COLO668 (cell line): Measurements from ENCODE around the gene ACTR1B.
"Not testable (repeated sequence)": the region's sequence is repeated elsewhere in the genome, so short reads cannot be mapped to it uniquely, and the experiment has no call there.

ENCODE experiments used
- DNase-seq: peaks from one replicate; lab custom pipeline; 2025; ENCODE audit not compliant: unreplicated experiment; lab: John Stamatoyannopoulos, UW

ACTR1B gene

DNA sequence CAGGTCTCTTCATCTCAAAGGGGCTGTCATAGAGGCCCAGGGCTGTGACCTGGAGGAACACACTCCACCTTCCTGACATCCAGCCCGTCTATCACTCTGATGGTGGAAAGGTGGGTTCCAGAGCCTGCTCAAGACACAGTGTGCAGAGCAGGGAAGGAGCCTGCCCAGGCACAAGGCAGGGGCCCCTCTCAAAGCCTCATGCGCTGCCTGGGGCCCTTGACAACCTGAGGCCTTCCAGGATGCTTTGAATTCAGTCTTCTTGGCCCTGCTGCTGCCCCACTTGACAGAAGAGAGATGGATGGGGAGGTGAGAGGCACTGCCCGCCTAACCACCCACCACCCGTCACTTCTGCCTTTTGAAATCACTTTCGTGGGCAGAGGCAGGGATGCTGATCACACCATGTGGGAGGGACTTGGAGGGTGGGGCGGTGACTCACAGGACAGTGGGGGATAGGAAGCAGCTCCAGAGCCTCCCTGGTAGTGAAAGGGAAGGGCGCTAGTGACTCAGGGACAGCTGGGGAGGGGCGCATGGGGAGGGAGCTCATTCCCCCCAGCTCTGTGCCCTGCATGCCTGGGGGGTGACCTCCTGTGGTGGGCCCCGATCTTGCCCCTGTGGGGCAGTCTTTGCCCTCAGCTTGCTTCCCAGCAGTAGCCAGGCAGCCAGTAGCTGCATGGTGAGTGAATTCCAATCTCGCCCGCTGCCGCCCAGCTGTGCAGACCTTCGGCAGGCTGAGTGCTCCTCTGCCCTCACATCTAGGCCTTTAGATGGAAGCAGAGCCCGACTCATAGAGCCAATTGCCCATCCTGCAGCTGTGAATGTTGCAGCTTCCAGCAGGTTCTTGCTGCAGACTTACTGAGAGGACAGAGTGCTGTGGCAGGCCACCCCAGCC lies 44.7 kb downstream of the ACTR1B start:
- DNase-seq: not testable (repeated sequence)

DNA sequence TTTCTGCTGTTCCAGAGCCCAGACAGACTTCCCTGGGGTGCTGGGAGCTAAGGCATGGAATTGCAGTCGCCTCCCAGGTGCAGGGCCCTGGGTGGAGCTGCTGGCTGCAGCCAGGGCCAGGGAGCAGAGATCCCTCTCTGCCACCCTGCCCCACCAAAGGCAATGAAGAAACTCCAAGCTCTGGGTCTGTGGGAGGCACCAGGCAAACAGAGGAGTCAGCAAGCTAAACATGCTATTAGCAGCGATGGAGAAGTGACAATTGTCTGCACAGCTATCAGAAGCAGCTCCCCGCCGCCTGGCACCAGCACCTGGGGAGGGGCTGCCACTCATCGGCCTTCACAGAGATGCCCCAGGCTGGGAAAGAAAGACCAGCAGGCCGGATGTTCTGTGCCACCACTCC lies 45.9 kb downstream of the ACTR1B start:
- no peak for DNase-seq

DNA sequence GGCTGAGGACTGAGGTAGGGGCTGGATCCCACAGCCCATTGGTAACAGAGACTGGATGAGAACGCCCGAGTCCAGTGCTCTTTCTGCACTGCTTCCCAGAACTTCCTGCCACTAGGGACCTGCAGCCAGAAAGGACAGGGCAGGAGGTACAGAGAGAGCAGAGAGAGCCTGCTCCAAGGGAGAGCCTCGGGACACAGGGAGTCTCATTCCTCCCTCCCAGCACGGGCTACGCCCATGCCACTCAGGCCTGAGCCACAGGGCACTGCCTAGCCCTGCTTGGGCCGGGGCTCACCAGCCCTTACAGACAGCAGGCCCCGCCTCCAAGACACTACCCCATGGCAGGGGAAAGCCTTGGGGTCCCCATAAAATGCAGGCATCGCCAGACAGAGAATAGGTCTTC lies 48.1 kb downstream of the ACTR1B start:
- not testable (repeated sequence) for DNase-seq

DNA sequence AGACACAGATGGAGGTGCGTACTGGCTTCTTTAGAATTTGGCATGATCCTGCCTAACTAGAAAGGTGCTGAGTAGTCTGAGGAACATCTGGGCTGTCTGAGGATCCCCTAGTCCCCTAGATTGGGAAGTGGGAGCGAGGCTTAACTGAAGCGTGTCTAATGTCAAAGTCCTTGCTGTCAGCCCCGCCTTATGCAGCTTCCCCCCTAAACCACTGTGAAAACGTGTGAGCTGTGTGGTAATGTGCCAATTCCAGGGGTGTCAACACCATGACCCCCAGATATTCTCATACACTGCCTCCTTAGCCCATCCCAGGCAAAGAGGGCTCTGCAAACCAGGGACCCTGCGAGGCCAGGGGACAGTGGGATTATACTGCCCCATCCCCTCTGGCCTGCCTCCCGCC lies 51.9 kb downstream of the ACTR1B start:
- not testable (repeated sequence) for DNase-seq

DNA sequence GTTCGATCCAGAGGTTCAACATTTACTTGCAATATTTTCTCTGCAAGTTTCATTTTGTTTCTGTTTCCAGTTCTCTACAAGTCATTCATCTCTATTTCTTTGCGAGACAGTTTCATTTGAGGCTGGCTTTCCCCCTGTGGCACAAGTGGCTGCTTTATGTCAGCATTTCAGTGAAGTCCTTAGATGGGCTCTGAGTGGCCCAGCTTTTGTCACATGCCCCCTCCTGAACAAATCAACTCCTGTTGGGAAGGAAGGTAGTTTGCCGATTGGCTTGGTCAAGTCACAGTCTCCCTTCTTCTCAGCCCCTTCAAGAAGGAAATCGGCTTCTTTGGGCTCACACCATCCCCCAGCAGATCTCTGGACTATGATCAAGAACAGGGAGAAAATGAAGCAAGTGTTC lies 55.1 kb downstream of the ACTR1B start:
- DNase-seq: not testable (repeated sequence)
